Measurements from ENCODE around the gene TGM5. TPM values are rescaled to one million over a fixed set of nuclear protein-coding genes. Genes with fewer than 3 reads are reported as not detected.

The TGM5 gene
- total and polyA plus RNA-seq, 11 donors: 1.2 TPM; not detected in 10

DNA sequence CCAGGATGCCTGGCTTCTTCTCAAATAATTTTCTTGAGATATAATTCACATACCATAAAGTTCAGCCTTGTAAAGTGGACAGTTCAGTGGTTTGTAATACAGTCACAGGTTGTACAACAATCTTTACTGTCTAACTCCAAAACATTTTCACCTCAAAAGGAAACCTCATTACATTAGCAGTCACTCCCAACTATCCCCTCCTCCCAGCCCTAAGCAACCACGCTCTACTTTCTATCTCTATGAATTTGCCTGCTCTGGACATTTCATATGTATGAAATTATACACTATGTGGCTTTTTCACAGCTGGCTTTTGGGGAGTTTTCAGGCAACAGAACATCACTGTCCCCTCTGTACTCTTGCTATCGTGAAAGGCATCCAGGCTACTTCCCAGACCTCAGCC lies 17.5 kb downstream of the TGM5 start:
- H3K36me3 ChIP-seq: no peaks in the 10 kb centered on the region
- ATAC-seq (no peak), DNase-seq (no peak)
- no peaks in the 10 kb centered on the region for H3K4me1 ChIP-seq
- intact Hi-C loops (cut with DNase I): no loop called here
- no peak overlapping the region for H3K4me3 ChIP-seq
- WGBS, 4 donors: 65 to 79% (median 78%) methylated on average over 2 of the region's 2 CpGs
- H3K27me3 ChIP-seq: peaks cover 0 to 2% (median 0%) of the 10 kb centered on the region in 9 donors
- H3K27ac ChIP-seq: no peak overlapping the region
- H3K9me3 ChIP-seq: no peaks in the 10 kb centered on the region
- TF ChIP-seq POLR2A (IDR thresholded peaks at IDR 0.05): no peak
- TF ChIP-seq, protein P1, sequence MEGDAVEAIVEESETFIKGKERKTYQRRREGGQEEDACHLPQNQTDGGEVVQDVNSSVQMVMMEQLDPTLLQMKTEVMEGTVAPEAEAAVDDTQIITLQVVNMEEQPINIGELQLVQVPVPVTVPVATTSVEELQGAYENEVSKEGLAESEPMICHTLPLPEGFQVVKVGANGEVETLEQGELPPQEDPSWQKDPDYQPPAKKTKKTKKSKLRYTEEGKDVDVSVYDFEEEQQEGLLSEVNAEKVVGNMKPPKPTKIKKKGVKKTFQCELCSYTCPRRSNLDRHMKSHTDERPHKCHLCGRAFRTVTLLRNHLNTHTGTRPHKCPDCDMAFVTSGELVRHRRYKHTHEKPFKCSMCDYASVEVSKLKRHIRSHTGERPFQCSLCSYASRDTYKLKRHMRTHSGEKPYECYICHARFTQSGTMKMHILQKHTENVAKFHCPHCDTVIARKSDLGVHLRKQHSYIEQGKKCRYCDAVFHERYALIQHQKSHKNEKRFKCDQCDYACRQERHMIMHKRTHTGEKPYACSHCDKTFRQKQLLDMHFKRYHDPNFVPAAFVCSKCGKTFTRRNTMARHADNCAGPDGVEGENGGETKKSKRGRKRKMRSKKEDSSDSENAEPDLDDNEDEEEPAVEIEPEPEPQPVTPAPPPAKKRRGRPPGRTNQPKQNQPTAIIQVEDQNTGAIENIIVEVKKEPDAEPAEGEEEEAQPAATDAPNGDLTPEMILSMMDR (IDR thresholded peaks at IDR 0.05): no peak

DNA sequence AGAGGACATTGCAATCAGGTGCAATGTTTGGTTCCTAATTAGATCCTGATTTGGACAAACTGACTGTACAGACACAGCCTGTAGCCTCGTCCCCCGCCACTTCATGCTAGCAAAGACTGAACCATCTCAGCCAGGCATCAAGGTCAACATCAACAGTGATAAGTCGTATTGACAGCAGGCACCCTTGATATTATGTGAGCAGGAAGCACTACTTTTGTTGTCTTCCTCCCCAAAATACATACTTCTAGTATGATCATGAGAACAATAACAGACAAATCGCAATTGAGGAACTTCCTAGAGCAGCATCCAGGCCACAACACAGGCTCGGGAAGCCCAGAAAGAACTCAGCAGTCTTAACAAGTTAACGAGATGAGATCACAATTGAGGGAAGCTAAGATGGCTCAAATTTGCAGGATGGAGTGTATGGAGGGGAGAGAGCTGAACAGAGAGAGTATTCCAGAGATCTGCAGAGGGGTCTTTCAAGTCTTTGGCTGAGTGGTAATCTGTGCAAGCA lies 20.4 kb downstream of the TGM5 start:
- no peak for ATAC-seq
- no peak overlapping the region for H3K4me3 ChIP-seq
- H3K4me1 ChIP-seq: no peaks in the 10 kb centered on the region
- TF ChIP-seq, protein P1 (IDR thresholded peaks at IDR 0.05): no peak
- TF ChIP-seq POLR2A (IDR thresholded peaks at IDR 0.05): no peak
- no peak overlapping the region for H3K27ac ChIP-seq
- WGBS, 4 donors: 61 to 66% (median 65%) methylated on average over 6 of the region's 6 CpGs
- intact Hi-C loops (cut with DNase I): no loop called here
- H3K9me3 ChIP-seq: no peaks in the 10 kb centered on the region
- no peak for DNase-seq
- H3K36me3 ChIP-seq: no peaks in the 10 kb centered on the region
- no peaks in the 10 kb centered on the region for H3K27me3 ChIP-seq

DNA sequence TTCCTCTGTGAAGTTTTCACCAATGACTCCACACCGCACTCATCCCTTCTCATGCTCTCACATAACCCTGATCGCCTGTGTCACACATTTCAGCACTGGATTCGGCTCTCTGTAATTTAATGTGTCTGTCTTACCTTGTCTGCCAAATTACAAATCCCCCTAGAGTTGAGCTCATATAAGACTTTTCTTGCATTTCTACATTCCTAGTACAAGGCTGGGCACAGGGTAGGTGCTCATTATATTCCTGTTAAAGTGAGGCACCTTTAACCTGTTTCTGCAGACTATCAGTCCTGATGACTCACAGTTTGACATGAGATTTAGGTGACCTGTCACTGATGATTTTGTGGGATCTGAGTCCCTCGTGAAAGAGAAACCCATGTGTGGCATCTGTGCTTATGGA lies 22.6 kb downstream of the TGM5 start:
- WGBS, 4 donors: 85 to 91% (median 89%) methylated on average over 4 of the region's 4 CpGs
- H3K4me1 ChIP-seq: no peaks in the 10 kb centered on the region
- no peak overlapping the region for H3K27ac ChIP-seq
- TF ChIP-seq POLR2A (IDR thresholded peaks at IDR 0.05): no peak
- TF ChIP-seq, protein P1 (IDR thresholded peaks at IDR 0.05): no peak
- DNase-seq (no peak), ATAC-seq (no peak)
- no peaks in the 10 kb centered on the region for H3K9me3 ChIP-seq
- H3K27me3 ChIP-seq: no peaks in the 10 kb centered on the region
- H3K36me3 ChIP-seq: no peaks in the 10 kb centered on the region
- H3K4me3 ChIP-seq: no peak overlapping the region
- intact Hi-C loops (cut with DNase I): loop anchor here in 1 of 10 donors (5.0 kb wide), 1 partner anchor 303 kb away; no protein-coding TSS in a partner anchor

DNA sequence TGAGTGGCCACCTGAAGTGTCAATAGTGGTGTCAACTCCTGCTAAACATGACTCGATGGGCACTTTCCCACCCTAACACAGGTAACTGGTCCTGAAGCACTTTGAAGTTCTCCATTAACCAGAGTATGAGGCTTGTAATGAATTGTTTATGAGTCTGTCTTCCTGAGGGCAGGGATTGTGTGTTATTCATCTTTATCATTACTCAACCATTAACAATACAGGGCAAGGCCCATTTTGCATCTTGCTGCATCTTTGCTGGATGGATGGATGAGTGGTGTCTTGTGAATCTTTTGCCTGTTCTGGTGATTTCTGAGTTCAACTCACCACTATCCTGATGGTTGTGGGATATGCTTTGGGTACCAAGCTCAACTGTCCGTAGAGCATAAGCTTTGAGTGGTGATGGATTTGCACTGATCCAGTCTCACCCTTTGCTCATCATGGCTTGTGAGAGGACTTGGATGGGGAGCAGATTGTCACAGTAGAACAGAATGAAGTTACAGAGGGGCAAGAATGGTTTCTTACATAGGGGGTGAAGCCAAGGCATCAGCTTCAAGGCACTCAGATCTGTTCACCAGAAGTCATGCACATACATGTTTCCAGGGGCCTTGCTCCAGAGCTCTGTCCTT lies 23.6 kb downstream of the TGM5 start:
- DNase-seq (no peak), ATAC-seq (no peak)
- intact Hi-C loops (cut with DNase I): loop anchor here in 1 of 10 donors (5.0 kb wide), 1 partner anchor 304 kb away; no protein-coding TSS in a partner anchor
- Histone ChIP-seq H3K27me3 (no peaks in the 10 kb centered on the region), H3K27ac (no peak overlapping the region), H3K36me3 (no peaks in the 10 kb centered on the region), H3K9me3 (no peaks in the 10 kb centered on the region), H3K4me3 (no peak overlapping the region), H3K4me1 (no peaks in the 10 kb centered on the region)
- 93 to 98% (median 94%) methylated on average over 2 of the region's 2 CpGs for WGBS, 4 donors
- no peak for TF ChIP-seq POLR2A (IDR thresholded peaks at IDR 0.05)
- TF ChIP-seq, protein P1 (IDR thresholded peaks at IDR 0.05): no peak

All from heart left ventricle (tissue), 16 donors.